GM21367 (cell line): ENCODE data around the gene RAD23B.
A peak's percentile ranks its signal among the peaks of the same experiment; 100 is the strongest.
"Not testable (repeated sequence)": the region's sequence is repeated elsewhere in the genome, so short reads cannot be mapped to it uniquely, and the experiment has no call there.

Experiments used
- ATAC-seq: cut with Tn5 transposase; IDR thresholded peaks from one replicate; pipeline ENCODE4 v1.9.1; 2021; ENCODE audit not compliant: unreplicated experiment

Gene RAD23B

DNA sequence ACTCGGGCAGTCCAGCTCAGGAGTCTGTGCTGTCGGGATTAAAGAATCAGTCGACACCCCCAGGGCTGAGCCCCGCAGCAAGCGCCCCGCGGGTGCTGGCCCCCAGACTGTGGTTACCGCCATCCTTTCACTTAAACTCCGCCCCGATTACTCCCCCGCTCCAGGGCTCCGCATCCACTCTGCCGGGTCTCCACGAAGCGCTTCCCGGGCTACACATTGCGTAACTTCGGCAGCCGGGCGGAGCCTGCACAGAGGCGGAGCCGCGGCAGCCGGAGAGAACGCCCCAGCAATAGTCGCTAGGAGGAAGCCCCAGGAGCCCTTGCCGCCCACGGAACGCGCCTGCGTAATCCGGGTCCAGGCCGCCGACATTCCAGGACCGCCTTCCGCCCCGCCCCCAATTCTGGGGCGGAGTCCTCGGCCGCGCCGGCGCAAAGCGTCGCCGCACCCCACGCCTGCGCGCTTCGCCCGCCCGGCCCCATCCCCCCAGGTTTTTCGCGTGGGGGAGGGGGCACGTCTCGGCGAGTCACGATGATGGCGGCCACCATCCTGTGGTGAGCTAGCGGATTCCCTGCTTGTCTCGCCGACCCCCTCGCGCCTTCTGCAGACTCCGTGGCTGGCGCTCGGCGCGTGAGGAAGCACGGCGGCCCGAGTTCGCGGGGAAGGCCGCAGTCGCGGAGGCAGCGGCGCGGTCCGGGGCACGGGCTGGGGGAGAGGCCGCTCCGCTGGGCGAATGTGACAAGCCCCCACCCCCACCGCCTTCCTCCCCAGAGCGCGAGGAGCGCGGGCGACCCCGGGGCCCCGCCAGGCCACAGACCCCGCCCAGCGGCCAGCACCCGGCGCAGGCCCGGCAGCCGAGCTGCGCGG is at the start of gene RAD23B:
Gene RAD23B (plus strand): TSS at position 521 of the 864 bp plus-strand sequence. CDS start 351 bp downstream, outside the sequence.
- peak; percentile 90 for ATAC-seq

DNA sequence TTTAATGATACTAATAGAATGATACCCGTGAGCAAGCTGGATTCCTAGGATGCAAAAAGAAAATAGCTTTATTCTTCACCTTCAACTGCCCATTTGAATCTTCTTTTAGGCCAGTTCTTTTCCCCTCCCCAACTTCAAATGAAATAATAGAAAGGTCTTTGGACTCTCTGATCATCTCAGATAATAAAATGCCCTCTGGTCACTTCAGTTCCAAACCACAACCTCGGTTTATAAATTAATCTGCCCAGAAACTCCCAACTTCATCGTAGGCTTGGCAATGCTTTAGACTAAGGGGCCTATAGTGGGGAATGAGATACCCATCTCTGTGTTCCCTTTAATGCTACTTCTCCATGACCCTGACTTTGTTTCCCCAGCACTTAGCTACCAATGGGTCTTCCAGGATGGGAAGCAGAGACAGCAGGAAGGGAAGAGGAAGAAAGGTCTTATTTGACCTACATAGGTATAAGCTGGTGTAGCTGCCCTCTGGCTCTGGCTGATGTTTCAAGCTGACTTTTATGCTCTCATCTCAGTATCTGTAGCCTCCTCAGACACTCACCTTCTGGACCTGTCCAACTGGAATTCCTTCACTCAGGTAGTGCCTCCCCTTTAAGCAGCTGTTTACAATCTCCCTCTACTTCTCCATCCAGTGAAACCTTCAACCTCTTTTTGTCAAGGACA is 47.2 kb upstream of the RAD23B start:
- ATAC-seq: no peak

DNA sequence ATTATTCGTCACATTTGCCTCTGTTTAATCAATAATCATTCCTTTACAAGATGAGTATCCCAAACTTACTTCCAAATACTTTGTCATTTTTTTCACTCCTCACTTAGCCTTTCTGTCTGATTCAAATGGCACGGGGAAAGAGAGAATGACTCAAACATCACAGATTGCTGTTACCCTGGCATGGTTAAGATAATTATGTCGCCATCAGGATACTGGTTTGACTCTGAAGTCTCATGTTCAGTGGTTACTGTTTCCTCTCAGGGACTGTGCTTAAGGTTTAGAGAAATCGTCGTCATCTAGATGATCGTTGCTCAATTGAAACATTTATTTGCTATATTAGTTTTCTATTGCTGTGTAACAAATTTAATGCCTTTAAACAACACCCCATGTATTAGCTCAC is 45.2 kb upstream of the RAD23B start:
- no peak for ATAC-seq

GRCh38 chr9:107239474-107239873 is 43.6 kb upstream of the RAD23B start:
- ATAC-seq: no peak

DNA sequence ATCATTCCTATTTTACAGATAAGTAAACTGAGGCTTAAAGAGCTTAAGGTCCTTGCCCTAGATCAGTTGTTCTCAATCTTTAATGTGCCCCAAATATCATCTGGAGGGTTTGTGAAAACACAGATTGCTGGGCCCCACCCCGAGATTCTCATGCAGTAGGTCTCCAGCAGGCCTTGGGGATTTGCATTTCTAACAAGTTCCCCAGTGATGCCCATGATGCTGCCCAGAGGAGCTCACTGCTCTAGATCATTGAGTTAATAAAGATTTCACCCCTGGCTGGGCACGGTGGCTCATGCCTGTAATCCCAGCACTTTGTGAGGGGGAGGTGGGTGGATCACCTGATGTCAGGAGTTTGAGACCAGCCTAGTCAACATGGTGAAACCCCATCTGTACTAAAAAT is 42.8 kb upstream of the RAD23B start:
- no peak for ATAC-seq

DNA sequence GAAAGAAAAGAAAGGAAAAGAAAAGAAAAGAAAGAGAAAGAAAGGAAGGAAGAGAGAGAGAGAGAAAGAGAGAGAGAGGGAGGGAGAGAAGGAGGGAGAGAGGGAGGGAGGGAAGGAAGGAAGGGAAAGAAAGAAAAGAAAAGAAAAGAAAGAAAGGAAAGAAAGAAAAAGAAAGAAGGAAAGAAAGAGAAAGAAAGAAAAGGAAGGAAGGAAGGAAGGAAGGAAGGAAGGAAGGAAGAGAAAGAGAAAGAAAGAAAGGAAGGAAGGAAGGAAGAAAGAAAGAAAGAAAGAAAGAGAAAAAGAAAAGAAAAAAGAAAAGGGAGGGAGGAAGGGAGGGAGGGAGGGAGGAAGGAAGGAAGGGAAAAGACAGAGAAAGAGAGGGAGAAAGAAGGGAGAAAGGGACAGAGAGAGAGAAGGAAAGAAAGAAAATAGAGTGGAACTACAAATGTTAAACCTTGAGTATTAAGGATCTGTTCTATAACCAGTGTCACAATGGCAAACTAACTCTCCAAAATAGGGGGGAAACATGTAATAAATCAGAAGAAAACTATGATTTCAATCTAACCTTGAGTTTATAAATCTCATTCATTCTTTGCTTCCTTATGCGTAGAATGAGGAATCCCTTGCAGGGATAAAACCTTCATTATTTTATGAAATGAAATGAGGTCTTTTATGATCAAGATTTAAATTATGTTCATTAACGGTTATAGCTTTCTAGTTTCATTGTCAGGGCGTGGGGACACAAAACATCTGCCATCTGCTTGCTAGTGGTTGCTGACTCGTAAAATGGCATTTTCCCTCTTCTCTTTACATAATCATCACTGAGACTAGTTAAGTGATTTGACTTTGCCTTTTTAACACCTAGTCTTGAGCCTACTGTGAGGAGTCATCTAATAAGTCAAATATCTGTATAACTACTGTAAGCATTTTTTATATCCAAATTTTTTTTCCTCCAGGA is 40.7 kb upstream of the RAD23B start:
- ATAC-seq: no peak

DNA sequence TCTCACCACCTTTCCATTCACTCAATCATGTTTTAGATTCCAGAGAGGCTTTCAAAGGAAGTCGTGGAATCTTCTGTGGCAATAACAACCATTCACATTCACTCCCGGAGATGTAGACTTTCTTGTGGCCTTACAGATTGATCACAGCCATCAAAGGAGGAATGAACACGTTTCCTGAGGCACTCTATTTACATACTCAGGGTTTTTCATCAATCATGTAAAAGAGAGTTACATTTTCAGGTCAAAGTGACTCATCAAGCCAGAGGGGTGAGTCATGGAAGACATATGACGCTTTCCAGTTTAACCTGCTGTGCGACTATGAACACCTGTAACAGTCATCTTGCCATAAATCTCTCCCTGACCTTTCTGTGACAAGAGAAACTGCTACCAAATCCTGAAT is 39.3 kb upstream of the RAD23B start:
- ATAC-seq: peak; percentile 58

GRCh38 chr9:107246259-107247254 is 36.5 kb upstream of the RAD23B start:
- no peak for ATAC-seq

GRCh38 chr9:107248714-107249113 is 34.4 kb upstream of the RAD23B start:
- no peak for ATAC-seq

DNA sequence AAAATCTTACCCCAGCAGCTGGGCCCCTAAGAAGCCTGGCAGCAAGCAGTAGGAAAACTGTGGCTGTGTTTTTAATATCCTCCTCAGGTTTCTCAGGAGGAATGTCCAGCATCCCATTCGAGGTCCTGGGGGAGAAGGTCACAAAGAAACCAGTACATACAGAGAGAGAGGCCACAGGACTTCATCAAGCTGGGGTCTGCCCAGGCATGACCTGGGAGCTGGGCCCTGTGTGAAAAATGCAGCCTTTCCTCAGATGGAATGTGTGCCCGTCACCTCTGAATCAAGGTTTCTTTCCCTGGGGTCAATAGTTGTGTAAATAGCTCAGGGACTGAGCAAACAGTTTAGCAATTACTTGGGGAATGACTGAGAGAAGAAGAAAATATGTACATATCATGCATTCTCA is 33.9 kb upstream of the RAD23B start:
- ATAC-seq: no peak

DNA sequence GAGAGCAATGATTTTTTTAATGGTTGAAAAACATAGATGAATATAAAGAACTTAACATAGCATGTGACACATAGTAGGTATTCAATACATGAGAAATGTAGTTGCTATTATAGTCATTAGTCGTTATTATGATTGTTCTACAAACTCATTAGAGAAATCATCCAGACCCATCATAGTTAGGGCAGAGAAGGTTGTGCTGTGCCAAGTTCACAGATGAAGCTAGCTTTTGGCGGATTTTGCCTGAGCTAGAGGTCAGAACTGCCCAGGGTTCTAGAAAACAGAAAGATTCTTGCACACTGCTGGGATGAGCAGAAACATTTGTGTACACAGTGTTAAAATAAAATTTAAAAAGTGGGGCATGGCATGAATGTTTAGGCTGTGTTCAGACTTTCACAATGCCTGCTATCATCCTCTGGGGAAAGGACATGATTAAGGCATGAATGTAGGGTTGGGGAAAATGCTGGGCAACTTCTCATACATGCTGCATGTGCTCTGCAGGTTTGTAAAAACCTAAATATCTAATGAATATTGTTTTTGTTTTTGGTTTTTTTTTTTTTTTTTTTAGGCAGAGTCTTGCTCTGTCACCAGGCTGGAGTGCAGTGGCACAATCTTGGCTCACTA is 33.3 kb upstream of the RAD23B start:
- no peak for ATAC-seq

GRCh38 chr9:107251756-107252322 is 31.2 kb upstream of the RAD23B start:
- ATAC-seq: no peak

DNA sequence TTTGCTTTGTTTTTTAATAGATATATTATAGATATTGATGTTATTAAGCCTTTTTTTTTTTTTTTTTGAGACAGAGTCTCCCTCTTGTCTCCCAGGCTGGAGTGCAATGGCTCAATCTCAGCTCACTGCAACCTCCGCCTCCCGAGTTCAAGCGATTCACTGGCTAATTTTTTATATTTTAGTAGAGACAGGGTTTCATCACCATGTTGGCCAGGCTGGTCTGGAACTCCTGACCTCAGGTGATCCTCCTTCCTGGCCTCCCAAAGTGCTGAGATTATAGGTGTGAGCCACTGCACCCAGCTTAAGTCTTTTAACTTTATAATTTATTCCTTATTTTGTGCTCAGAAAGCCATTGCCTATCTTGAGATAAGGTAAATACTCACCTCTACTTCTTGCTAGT is 24.2 kb upstream of the RAD23B start:
- ATAC-seq: no peak

DNA sequence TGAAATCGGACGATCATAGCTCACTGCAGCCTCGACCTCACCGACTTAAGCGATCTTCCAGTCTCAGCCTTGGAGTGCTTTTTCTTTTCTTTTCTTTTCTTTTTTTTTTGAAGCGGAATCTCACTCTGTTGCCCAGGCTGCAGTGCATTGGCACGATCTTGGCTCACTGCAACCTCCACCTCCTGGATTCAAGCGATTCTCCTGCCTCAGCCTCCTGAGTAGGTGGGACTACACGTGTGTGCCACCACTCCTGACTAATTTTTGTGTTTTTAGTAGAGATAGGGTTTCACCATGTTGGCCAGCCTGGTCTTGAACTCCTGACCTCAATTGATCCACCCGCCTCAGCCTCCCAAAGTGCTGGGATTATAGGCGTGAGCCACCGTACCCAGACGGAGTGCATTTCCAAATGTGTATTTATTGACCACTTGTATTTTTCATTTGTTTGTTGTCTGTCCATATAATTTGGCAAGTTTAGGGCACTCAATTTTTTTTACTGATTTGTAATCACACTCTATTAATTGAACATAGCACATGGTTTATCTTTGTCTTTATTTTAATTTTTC is 23.2 kb upstream of the RAD23B start:
- ATAC-seq: not testable (repeated sequence)

DNA sequence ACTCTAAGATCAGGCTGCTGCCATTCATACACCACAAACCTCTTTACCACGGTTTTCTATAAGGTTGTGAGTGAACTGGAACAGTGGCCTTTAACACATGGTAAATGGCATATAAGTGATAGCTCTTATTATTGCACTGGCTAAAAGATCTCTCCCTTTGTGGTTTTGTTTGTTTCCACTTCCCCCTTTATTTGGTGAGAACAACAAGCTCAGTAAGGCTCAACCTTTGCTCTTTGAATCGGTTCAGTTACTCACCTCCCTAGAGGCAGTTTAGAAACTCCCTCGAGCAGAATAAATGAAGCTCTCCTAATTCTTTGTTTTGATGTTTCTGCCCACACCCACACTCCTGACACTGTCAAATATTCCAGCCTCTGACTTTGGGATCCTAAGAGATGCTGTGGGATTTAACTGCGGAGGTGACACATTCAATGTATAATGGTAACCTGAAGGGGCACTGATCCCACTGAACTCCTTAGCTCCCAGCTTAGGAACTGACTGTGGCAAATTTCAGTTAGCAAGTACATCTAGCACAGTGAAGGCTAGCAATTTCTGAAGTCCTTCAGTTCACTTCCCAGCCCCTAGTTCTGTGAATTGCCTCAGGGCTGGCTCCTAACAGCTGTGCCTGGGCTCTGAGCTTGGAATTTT is 22.5 kb upstream of the RAD23B start:
- ATAC-seq: peak; percentile 99

DNA sequence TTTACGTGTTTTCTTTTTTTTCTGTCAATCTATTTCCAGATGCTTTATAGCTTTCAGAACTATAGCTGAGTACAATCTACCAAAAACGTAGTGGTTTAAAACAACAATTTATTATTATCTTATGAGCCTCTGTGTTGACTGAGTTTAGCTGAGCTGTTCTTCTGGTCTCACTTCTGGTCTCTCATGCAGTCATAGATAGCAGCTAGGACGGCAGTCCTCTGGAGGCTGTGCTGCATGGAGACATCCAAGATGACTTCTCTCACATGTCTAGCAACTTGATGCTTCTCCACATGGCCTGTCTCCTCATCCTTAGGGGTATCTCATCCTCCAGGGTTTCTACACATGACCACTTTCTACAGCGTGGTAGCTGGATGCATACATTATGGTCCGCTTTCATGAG is 22.0 kb upstream of the RAD23B start:
- no peak for ATAC-seq

DNA sequence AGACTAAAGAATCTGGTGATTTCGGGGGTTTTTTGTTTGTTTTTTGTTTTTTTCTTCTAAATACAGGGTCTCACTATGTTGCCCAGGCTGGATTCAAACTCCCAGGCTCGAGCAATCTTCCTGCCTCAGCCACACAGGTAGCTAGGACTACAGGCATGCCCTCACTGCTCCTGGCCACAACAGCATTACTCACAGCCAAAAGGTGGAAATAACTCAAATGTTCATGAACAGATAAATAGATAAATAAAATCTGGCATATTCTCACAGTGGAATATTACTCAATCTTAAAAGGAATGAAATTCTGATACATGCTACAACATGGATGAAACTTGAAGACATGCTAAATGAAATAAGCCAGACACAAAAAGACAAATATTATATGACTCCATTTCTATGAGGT is 19.8 kb upstream of the RAD23B start:
- no peak for ATAC-seq

DNA sequence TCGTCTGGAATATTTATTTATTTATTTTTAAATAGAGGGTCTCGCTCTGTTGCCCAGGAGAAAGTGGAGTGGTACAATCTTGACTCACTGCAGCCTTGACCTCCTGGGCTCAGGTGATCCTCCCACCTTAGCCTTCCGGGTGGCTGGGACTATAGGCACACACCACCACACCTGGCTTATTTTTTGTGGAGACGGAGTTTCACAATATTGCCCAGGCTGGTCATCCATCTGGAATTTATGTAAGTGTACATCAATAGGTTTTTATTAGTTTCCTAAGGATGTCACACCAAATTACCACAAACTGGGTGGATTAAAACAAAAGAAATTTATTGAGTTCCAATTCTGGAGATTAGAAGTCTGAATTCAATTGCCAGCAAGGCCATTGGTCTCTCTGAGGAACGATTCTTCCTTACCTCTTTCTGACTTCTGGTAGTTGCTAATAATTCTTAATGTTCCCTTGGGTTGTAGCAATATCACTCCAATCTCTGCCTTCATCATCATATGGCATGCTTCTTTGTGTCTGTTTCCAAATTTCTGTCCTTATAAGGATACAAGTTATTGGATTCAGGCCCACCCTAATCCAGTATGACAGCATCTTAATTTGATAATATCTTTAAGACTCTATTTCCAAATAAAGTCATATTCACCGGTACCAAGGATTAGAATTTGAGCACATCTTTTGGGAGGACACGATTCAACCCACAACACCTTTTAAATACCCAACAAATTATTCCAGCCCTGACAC is 16.3 kb upstream of the RAD23B start:
- ATAC-seq: no peak
